NOMO-1 treated with dmso at 0.1 percent for 144 hours (cell line): Measurements from ENCODE around the gene IGSF9.

ENCODE experiments used
- DNase-seq: peaks from one replicate; lab custom pipeline; 2025; ENCODE audit not compliant: unreplicated experiment; lab: John Stamatoyannopoulos, UW

Gene IGSF9

DNA sequence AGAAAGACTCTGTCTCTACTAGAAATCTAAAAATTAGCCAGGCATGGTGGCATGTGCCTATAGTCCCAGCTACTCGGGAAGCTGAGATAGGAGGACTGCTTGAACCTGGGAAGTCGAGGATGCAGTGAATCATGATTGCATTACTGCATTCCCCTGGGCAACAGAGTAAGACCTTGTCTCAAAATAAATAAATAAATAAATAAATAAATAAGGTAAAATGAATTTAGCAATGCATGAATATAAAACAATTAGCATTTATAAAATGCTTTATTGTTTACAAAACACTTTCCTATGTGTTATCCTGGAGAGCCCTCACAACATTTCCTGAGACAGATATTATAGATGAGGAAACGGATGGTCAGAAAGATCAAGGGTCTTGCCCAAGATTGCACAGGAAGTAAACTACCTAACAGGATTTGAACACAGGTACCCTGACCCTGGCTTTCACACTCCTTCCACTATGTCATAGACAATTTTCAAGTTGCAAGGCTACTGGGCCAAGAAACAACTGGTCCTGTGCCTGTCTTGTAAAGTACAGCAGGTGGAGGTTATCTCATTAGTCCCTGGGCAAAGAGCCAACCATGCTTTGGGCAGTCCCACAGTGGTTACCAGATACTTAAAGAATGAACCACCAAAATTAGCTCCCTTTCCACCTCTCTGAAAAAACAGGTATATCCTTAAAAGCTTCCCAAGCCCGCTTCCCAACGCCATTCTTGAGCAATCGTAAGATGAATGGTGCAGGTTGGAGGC lies 67.5 kb downstream of the IGSF9 start:
- no peak for DNase-seq
